Ishikawa (cell line): Measurements from ENCODE around the gene CMTM8.

Experiments used
- FOXM1 ChIP-seq: IDR thresholded peaks from 2 replicates; pipeline ENCODE4 v1.6.1; 2012; ENCODE audit warnings: low read depth, borderline replicate concordance
- NFIC ChIP-seq: IDR thresholded peaks from 2 replicates; pipeline ENCODE4 v1.6.1; 2012
- TAF1 ChIP-seq: IDR thresholded peaks from 2 replicates; pipeline ENCODE4 v1.6.1; 2012; ENCODE audit warnings: low read depth, mild to moderate bottlenecking
- TCF12 ChIP-seq: IDR thresholded peaks from 2 replicates; pipeline ENCODE4 v1.6.1; 2012; ENCODE audit warnings: low read depth

DNA sequence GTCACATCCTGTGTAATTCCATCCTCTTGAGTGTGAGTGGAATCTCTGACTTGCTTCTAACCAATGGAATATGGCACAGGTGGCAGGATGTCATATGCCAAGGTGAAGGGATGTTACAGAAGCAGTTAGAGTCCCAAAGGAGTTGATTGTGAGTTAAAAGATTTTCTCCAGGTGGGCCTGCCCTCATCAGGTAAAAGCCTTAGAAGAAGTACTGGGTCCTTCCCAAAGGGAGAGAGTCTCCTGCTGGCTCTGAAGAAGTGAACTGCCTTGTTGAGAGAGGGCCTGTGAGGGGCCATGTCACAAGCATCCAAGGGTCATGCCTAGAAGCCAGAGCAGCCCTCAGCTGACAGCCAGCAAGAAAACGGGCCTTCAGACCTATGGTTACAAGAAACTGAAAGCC lies 166.2 kb downstream of the CMTM8 start:
- TF ChIP-seq TCF12 = no peak
- TF ChIP-seq NFIC = no peak
- TF ChIP-seq TAF1 = no peak
- TF ChIP-seq FOXM1 = no peak
